ENCODE results near the gene MMP15. TPM values are rescaled to one million over a fixed set of nuclear protein-coding genes. Genes with fewer than 3 reads are reported as not detected.

The MMP15 gene
- total and polyA plus RNA-seq, 2 of the 13 experiments (the other 11 are each of a cell fraction or from before 2014, with no cell fraction given), result 35.2 to 44.9 TPM

DNA sequence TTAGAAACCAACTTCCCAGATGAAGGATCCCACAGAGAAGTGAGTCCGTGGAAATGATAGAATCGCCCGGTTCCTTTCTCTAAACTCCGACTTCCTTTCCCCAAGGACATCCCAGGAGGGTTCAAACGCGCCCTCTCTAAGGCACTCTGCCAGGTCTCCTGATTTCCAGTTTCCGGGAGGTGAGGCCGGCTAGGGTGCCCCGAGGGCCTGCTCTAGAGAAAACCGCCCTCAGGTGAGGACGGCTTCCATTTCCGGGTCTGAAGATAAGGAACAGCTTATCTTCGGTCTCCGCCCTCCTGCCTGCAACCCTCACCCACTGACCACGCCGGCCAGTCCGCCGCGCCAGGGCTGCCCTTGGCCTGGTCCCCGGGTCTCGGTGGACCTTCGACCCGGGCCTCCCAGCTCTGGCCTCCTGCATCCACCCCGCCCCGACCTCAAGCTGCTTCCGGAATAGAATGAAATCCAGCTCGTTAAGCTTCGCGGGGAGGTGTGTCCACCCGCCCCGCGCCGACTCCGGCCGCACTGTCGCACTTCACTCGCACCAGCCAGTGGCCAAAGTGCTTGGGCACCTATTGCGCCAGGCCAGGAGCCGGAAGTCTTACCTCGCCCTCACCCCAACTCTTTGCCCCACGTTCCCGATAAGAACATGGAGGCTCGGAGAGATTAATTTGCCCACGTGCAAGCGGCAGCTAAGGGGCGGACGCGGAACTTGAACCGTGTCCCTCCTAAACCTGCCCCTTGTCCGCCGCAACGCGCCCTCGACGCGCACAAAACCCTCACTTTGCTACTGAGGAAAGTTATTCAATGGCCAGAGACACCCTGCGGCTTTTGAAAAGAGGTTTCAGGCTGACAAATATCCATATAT, 836 bp upstream of the MMP15 start (continued):
- TF ChIP-seq, protein P1, sequence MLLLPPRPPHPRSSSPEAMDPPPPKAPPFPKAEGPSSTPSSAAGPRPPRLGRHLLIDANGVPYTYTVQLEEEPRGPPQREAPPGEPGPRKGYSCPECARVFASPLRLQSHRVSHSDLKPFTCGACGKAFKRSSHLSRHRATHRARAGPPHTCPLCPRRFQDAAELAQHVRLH (CRISPR knock-in tag; IDR thresholded peaks at IDR 0.05; ENCODE audit: borderline replicate concordance, low read depth), result peak; percentile 79; the same call in 1 of the 2 replicates
- TF ChIP-seq ZNF570 (CRISPR knock-in tag; IDR thresholded peaks at IDR 0.05; ENCODE audit: borderline replicate concordance) (no peak), ZNF350 (CRISPR knock-in tag; IDR thresholded peaks at IDR 0.05; ENCODE audit: borderline replicate concordance, low read depth) (peak; percentile 91), SMC3 (IDR thresholded peaks at IDR 0.05; ENCODE audit: low read length) (no peak), RAD51 (IDR thresholded peaks at IDR 0.05; ENCODE audit: borderline replicate concordance) (no peak), ZMAT3 (CRISPR knock-in tag; conservative IDR thresholded peaks at IDR 0.05) (no peak), TOE1 (CRISPR knock-in tag; IDR thresholded peaks at IDR 0.05) (peak; percentile 49; the same call in 1 of the 2 replicates), TBP (CRISPR knock-in tag; IDR thresholded peaks at IDR 0.05) (no peak), GZF1 (CRISPR knock-in tag; IDR thresholded peaks at IDR 0.05) (no peak; the same call in 1 of the 2 replicates), KLF15 (CRISPR knock-in tag; IDR thresholded peaks at IDR 0.05; ENCODE audit: borderline replicate concordance) (no peak), ZFX (CRISPR knock-in tag; IDR thresholded peaks at IDR 0.05; ENCODE audit: low read depth) (peak; percentile 90), CHCHD3 (CRISPR knock-in tag; IDR thresholded peaks at IDR 0.05) (peak; percentile 10; the same call in 1 of the 2 replicates)
- TF ChIP-seq, protein P2, sequence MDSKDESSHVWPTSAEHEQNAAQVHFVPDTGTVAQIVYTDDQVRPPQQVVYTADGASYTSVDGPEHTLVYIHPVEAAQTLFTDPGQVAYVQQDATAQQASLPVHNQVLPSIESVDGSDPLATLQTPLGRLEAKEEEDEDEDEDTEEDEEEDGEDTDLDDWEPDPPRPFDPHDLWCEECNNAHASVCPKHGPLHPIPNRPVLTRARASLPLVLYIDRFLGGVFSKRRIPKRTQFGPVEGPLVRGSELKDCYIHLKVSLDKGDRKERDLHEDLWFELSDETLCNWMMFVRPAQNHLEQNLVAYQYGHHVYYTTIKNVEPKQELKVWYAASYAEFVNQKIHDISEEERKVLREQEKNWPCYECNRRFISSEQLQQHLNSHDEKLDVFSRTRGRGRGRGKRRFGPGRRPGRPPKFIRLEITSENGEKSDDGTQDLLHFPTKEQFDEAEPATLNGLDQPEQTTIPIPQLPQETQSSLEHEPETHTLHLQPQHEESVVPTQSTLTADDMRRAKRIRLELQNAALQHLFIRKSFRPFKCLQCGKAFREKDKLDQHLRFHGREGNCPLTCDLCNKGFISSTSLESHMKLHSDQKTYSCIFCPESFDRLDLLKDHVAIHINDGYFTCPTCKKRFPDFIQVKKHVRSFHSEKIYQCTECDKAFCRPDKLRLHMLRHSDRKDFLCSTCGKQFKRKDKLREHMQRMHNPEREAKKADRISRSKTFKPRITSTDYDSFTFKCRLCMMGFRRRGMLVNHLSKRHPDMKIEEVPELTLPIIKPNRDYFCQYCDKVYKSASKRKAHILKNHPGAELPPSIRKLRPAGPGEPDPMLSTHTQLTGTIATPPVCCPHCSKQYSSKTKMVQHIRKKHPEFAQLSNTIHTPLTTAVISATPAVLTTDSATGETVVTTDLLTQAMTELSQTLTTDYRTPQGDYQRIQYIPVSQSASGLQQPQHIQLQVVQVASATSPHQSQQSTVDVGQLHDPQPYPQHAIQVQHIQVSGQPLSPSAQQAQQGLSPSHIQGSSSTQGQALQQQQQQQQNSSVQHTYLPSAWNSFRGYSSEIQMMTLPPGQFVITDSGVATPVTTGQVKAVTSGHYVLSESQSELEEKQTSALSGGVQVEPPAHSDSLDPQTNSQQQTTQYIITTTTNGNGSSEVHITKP (CRISPR knock-in tag; IDR thresholded peaks at IDR 0.05; ENCODE audit: low read depth), result peak; percentile 85
- TF ChIP-seq, protein P3, sequence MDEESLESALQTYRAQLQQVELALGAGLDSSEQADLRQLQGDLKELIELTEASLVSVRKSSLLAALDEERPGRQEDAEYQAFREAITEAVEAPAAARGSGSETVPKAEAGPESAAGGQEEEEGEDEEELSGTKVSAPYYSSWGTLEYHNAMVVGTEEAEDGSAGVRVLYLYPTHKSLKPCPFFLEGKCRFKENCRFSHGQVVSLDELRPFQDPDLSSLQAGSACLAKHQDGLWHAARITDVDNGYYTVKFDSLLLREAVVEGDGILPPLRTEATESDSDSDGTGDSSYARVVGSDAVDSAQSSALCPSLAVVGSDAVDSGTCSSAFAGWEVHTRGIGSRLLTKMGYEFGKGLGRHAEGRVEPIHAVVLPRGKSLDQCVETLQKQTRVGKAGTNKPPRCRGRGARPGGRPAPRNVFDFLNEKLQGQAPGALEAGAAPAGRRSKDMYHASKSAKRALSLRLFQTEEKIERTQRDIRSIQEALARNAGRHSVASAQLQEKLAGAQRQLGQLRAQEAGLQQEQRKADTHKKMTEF (CRISPR knock-in tag; IDR thresholded peaks at IDR 0.05), result peak; percentile 96
- TF ChIP-seq, protein P4, sequence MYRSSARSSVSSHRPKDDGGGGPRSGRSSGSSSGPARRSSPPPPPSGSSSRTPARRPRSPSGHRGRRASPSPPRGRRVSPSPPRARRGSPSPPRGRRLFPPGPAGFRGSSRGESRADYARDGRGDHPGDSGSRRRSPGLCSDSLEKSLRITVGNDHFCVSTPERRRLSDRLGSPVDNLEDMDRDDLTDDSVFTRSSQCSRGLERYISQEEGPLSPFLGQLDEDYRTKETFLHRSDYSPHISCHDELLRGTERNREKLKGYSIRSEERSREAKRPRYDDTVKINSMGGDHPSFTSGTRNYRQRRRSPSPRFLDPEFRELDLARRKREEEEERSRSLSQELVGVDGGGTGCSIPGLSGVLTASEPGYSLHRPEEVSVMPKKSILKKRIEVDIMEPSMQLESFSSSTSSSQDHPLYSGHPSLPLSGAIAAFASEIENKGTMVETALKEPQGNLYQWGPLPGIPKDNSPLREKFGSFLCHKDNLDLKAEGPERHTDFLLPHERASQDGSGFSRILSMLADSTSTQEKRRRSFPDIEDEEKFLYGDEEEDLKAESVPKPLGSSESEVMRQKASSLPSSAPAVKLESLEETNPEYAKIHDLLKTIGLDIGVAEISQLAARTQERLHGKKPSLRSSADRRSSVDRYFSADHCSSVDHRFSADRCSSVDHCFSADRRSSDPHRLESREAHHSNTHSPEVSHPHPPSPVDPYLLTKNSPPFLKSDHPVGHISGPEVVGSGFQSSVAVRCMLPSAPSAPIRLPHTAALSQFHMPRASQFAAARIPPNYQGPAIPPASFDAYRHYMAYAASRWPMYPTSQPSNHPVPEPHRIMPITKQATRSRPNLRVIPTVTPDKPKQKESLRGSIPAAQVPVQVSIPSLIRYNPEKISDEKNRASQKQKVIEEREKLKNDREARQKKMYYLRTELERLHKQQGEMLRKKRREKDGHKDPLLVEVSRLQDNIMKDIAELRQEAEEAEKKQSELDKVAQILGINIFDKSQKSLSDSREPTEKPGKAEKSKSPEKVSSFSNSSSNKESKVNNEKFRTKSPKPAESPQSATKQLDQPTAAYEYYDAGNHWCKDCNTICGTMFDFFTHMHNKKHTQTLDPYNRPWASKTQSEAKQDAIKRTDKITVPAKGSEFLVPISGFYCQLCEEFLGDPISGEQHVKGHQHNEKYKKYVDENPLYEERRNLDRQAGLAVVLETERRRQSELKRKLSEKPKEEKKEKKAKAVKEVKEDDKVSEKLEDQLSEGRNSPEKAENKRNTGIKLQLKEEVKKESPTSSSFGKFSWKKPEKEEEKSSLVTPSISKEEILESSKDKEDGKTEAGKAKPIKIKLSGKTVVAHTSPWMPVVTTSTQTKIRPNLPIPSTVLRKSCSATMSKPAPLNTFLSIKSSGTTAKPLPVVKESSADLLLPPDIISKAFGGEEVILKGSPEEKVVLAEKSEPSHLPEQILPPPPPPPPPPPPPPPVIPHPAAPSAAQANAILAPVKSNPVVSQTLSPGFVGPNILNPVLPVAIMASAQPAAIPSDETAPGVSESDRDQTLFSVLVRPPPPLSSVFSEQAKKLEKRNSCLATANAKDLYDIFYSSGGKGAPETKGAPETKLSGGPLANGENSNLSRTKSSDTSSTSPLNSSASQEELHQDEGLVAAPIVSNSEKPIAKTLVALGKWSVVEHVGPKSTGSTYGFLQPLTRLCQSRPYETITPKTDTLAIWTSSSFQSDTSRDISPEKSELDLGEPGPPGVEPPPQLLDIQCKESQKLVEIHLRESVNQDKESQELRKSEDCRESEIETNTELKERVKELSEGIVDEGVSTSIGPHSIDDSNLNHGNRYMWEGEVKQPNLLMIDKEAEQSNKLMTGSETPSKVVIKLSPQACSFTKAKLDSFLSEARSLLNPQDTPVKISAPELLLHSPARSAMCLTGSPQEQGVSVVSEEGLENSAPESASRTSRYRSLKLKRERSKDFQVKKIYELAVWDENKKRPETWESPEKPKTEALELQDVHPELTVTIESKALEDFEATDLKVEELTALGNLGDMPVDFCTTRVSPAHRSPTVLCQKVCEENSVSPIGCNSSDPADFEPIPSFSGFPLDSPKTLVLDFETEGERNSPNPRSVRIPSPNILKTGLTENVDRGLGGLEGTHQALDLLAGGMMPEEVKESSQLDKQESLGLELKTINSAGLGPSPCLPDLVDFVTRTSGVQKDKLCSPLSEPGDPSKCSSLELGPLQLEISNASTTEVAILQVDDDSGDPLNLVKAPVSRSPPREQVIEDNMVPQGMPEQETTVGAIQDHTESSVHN (CRISPR knock-in tag; IDR thresholded peaks at IDR 0.05), result peak; percentile 57; the same call in 1 of the 2 replicates

Data from HepG2 (cell line).